HepG2 (cell line): ENCODE measurements around the gene CHN2. TPM values are rescaled to one million over a fixed set of nuclear protein-coding genes. Genes with fewer than 3 reads are reported as not detected.

ENCODE experiments used
- AHDC1 ChIP-seq: sonication (generic); formaldehyde crosslinking; IDR thresholded peaks from 2 replicates; pipeline ENCODE4 v1.5.1; 2020; ENCODE audit warnings: mild to moderate bottlenecking, missing genetic modification reagents, borderline replicate concordance
- ARID5B ChIP-seq: IDR thresholded peaks from 2 replicates; pipeline ENCODE4 v1.4.0; 2020; ENCODE audit warnings: mild to moderate bottlenecking, missing genetic modification reagents
- FOXP4 ChIP-seq: sonication (generic); formaldehyde crosslinking; IDR thresholded peaks from 2 replicates; pipeline ENCODE4 v1.4.0; 2020; ENCODE audit warnings: missing genetic modification reagents
- GATAD1 ChIP-seq: IDR thresholded peaks from 2 replicates; pipeline ENCODE4 v1.6.1; 2016; ENCODE audit warnings: missing genetic modification reagents, missing compliant biosample characterization
- GTF3A ChIP-seq: sonication (generic); formaldehyde crosslinking; conservative IDR thresholded peaks from 2 replicates; pipeline ENCODE4 v1.4.0; 2020; ENCODE audit warnings: mild to moderate bottlenecking, missing genetic modification reagents
- IRX3 ChIP-seq: sonication (generic); formaldehyde crosslinking; IDR thresholded peaks from 2 replicates; pipeline ENCODE4 v1.8.1; 2023; ENCODE audit warnings: mild to moderate bottlenecking, low read depth, missing genetic modification reagents, borderline replicate concordance
- KAT2B ChIP-seq: fragments of 150-350 bp; IDR thresholded peaks from 2 replicates; pipeline ENCODE4 v1.6.1; 2014; ENCODE audit warnings: low read depth, low read length, borderline replicate concordance
- KLF11 ChIP-seq: IDR thresholded peaks from 2 replicates; pipeline ENCODE4 v1.6.1; 2016; ENCODE audit warnings: missing compliant biosample characterization
- MXD1 ChIP-seq: sonication (generic); formaldehyde crosslinking; IDR thresholded peaks from 2 replicates; pipeline ENCODE4 v1.4.0; 2020; ENCODE audit warnings: mild to moderate bottlenecking, missing genetic modification reagents
- PAF1 ChIP-seq: IDR thresholded peaks from 2 replicates; pipeline ENCODE4 v1.6.1; 2016; ENCODE audit warnings: missing genetic modification reagents, missing compliant biosample characterization
- POLR2A ChIP-seq, 2 experiments: IDR thresholded peaks; 2 replicates each; pipeline ENCODE4 v1.6.1; 2011; ENCODE audit warnings: low read depth in 2 of 2, low read length in 2 of 2, mild to moderate bottlenecking in 1 of 2, moderate library complexity in 1 of 2; ENCODE audit not compliant: insufficient read depth in 1 of 2
- SP1 ChIP-seq, 2 experiments: fragments of 450-650 bp in 1 of 2; sonication (generic) in 1 of 2; formaldehyde crosslinking in 1 of 2; IDR thresholded peaks; 2 replicates each; pipeline versions ENCODE4 v1.4.0 to v1.6.1; 2016 to 2020; ENCODE audit warnings: missing genetic modification reagents in 1 of 2
- ZMYM2 ChIP-seq: sonication (generic); formaldehyde crosslinking; IDR thresholded peaks from 2 replicates; pipeline ENCODE4 v1.8.0; 2022; ENCODE audit warnings: mild to moderate bottlenecking, missing genetic modification reagents
- ZNF282 ChIP-seq: fragments of 450-650 bp; IDR thresholded peaks from 2 replicates; pipeline ENCODE4 v1.6.1; 2018; ENCODE audit not compliant: partially characterized antibody
- ZNF619 ChIP-seq: sonication (generic); formaldehyde crosslinking; IDR thresholded peaks from 2 replicates; pipeline ENCODE4 v1.4.0; 2020; ENCODE audit warnings: mild to moderate bottlenecking, missing genetic modification reagents
- ZNF773 ChIP-seq: sonication (generic); formaldehyde crosslinking; IDR thresholded peaks from 2 replicates; pipeline ENCODE4 v1.4.0; 2020; ENCODE audit warnings: missing genetic modification reagents, borderline replicate concordance
- polyA plus RNA-seq, 8 experiments: library from polyadenylated mRNA; depleted of rRNA in 3 of 8; stranded (reverse) in 7 of 8; unstranded in 1 of 8; fragments of >200 nt; fragmentation: Illumina TruSeq in 4 of 8; extraction: Trizol in 4 of 8; gene quantifications; 2 replicates each; pipeline versions ENCODE4 v1.2.1 to v1.2.3, GENCODE V29; 2011 to 2016; ENCODE audit warnings: low read depth in 4 of 8, missing spikeins in 1 of 8, mixed read lengths in 1 of 8; ENCODE audit not compliant: insufficient read depth in 1 of 8
- total RNA-seq, 5 experiments: library from RNA; depleted of rRNA; stranded (reverse); fragments of >200 nt; fragmentation: Illumina TruSeq; extraction: Trizol; gene quantifications; 2 replicates each; pipeline ENCODE4 v1.2.3, GENCODE V29; 2016; ENCODE audit warnings: low read depth in 1 of 5
- TF ChIP-seq, protein P1 (sequence below): sonication (generic); formaldehyde crosslinking; IDR thresholded peaks from 2 replicates; pipeline ENCODE4 v1.5.0; 2020; ENCODE audit warnings: mild to moderate bottlenecking, missing genetic modification reagents, borderline replicate concordance

Gene CHN2
- total and polyA plus RNA-seq, 2 of the 13 experiments (the other 11 are each of a cell fraction or from before 2014, with no cell fraction given): 23.5 to 30.5 TPM

DNA sequence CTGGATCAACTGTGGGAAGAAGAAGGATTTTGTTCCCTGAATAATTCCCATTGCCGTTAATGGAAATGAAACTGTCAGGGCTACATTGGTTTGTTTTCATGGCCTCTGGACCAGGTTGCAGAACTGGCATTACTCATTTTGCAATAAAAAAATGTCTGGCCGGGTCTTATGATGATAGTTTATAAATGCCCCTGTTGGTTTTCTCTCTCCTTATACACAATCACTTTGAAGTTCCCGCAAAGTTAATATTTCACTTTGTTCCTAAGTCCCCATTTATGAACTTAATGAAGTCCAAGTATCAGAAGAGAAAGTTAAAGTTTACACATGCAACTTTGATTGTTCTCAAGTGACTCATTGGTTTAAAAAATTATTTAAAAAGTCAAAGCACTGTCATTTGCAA is 218.3 kb downstream of the CHN2 start (continued):
- TF ChIP-seq, protein P1, sequence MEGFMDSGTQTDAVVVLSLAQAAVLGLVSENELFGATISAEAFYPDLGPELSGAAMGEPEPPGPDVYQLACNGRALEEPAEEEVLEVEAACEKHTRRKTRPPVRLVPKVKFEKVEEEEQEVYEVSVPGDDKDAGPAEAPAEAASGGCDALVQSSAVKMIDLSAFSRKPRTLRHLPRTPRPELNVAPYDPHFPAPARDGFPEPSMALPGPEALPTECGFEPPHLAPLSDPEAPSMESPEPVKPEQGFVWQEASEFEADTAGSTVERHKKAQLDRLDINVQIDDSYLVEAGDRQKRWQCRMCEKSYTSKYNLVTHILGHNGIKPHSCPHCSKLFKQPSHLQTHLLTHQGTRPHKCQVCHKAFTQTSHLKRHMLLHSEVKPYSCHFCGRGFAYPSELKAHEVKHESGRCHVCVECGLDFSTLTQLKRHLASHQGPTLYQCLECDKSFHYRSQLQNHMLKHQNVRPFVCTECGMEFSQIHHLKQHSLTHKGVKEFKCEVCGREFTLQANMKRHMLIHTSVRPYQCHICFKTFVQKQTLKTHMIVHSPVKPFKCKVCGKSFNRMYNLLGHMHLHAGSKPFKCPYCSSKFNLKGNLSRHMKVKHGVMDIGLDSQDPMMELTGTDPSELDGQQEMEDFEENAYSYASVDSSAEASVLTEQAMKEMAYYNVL (CRISPR knock-in tag): no peak
- TF ChIP-seq MXD1 (CRISPR knock-in tag) (no peak), ARID5B (peak; percentile 46; the same call in 1 of the 2 replicates), ZNF282 (no peak), SP1 (IDR thresholded peaks at IDR 0.05) (no peak), SP1 (CRISPR knock-in tag; IDR thresholded peaks at IDR 0.05) (no peak), POLR2A (IDR thresholded peaks at IDR 0.05; ENCODE audit: insufficient read depth in 1 of 2, low read depth in 2 of 2, low read length in 2 of 2) (no peak), ZMYM2 (CRISPR knock-in tag) (no peak), ZNF619 (CRISPR knock-in tag) (no peak), PAF1 (no peak), KLF11 (CRISPR knock-in tag) (no peak), AHDC1 (CRISPR knock-in tag) (no peak), FOXP4 (CRISPR knock-in tag) (no peak), KAT2B (no peak), GTF3A (CRISPR knock-in tag) (no peak), GATAD1 (CRISPR knock-in tag) (no peak), IRX3 (CRISPR knock-in tag) (no peak), ZNF773 (CRISPR knock-in tag) (no peak)
